CD4-positive, CD25-positive, alpha-beta regulatory T cell (primary cell): ENCODE measurements around the gene SLC13A4. TPM values are rescaled to one million over a fixed set of nuclear protein-coding genes. Genes with fewer than 3 reads are reported as not detected.

Experiments used
- ATAC-seq, 2 donors: fragments of 150-1000 bp; cut with Tn5 transposase; one replicate each; pipeline ENCODE4 v1.10.0; 2021; ENCODE audit warnings: low read depth in 2 of 2, moderate number of reproducible peaks in 2 of 2, moderate library complexity in 1 of 2
- DNase-seq, 3 donors: peaks; one replicate each; pipeline versions ENCODE4 v3.0.0 to v3.0.0-alpha.2; 2012 to 2022; ENCODE audit warnings: mixed read lengths in 1 of 3
- H3K27ac ChIP-seq: one replicate; pipeline ENCODE4 v1.7.0; 2013; ENCODE audit warnings: mild to moderate bottlenecking, low read length; ENCODE audit not compliant: insufficient read depth, poor library complexity, severe bottlenecking
- H3K27me3 ChIP-seq: one replicate; pipeline ENCODE4 v1.7.0; 2013; ENCODE audit warnings: low read length; ENCODE audit not compliant: control insufficient read depth, insufficient read depth
- H3K36me3 ChIP-seq: one replicate; pipeline ENCODE4 v1.7.0; 2013; ENCODE audit warnings: mild to moderate bottlenecking, low read length, moderate library complexity; ENCODE audit not compliant: control insufficient read depth, insufficient read depth
- H3K4me1 ChIP-seq: 2 replicates; pipeline ENCODE4 v1.7.0; 2013; ENCODE audit warnings: mild to moderate bottlenecking, low read length; ENCODE audit not compliant: insufficient read depth, control insufficient read depth, poor library complexity, severe bottlenecking
- H3K4me3 ChIP-seq: one replicate; pipeline ENCODE4 v1.7.0; 2013; ENCODE audit warnings: low read depth, mild to moderate bottlenecking, low read length, moderate library complexity
- H3K9me3 ChIP-seq, 2 experiments: 1 replicate in 1 of 2; 2 replicates in 1 of 2; pipeline ENCODE4 v1.7.0; 2013; ENCODE audit warnings: low read length in 2 of 2, mild to moderate bottlenecking in 1 of 2, moderate library complexity in 1 of 2; ENCODE audit not compliant: control insufficient read depth in 2 of 2
- H3K27ac Mint-ChIP-seq, 3 donors: one replicate each; pipeline ENCODE4 v1.8.0; 2020 to 2022; ENCODE audit warnings: mild to moderate bottlenecking in 3 of 3, mixed read lengths in 3 of 3, moderate library complexity in 2 of 3
- H3K27me3 Mint-ChIP-seq: one replicate; pipeline ENCODE4 v1.8.0; 2022; ENCODE audit warnings: mild to moderate bottlenecking, mixed read lengths
- H3K36me3 Mint-ChIP-seq: one replicate; pipeline ENCODE4 v1.8.0; 2020; ENCODE audit warnings: mixed read lengths
- H3K4me1 Mint-ChIP-seq, 4 donors: one replicate each; pipeline ENCODE4 v1.8.0; 2020 to 2022; ENCODE audit warnings: mixed read lengths in 4 of 4, mild to moderate bottlenecking in 1 of 4
- H3K4me3 Mint-ChIP-seq, 4 donors: one replicate each; pipeline ENCODE4 v1.8.0; 2020 to 2022; ENCODE audit warnings: mild to moderate bottlenecking in 4 of 4, mixed read lengths in 4 of 4, moderate library complexity in 3 of 4
- H3K9me3 Mint-ChIP-seq, 7 donors: one replicate each; pipeline ENCODE4 v1.8.0; 2020 to 2022; ENCODE audit warnings: mixed read lengths in 7 of 7, mild to moderate bottlenecking in 3 of 7, moderate library complexity in 2 of 7
- polyA plus RNA-seq, 4 donors: library from polyadenylated mRNA; unstranded; fragments of 300-500 nt; fragmentation: Illumina TruSeq; gene quantifications; one replicate each; pipeline ENCODE4 v1.2.3, GENCODE V29; 2021
- total RNA-seq: library from RNA; stranded (reverse); gene quantifications from one replicate; pipeline ENCODE4 v1.2.3, GENCODE V29; 2022

The SLC13A4 gene
- total and polyA plus RNA-seq, 5 donors from 2014 or later, result 0.02 to 0.24 (median 0.03) TPM; not detected in 2

- no peaks in the 10 kb centered on the region for H3K4me1 ChIP-seq
- H3K4me3 ChIP-seq, result no peak overlapping the region
- Mint-ChIP-seq H3K9me3 (peaks cover 0 to 2% (median 0%) of the 10 kb centered on the region in 7 donors), H3K4me3 (no peak overlapping the region), H3K36me3 (no peaks in the 10 kb centered on the region), H3K4me1 (peaks cover 0 to 4% (median 0%) of the 10 kb centered on the region in 4 donors), H3K27ac (no peak overlapping the region), H3K27me3 (peaks cover 17% of the 10 kb centered on the region)
- H3K27ac ChIP-seq, result no peak overlapping the region
- no peaks in the 10 kb centered on the region for H3K9me3 ChIP-seq
- no peaks in the 10 kb centered on the region for H3K36me3 ChIP-seq
- ATAC-seq (no peak), DNase-seq (no peak)
- H3K27me3 ChIP-seq, result peaks cover 10% of the 10 kb centered on the region
These were observed 30.5 kb upstream of the SLC13A4 start for GRCh38 chr7:135758531-135758932.

- Mint-ChIP-seq H3K9me3 (peaks cover 0 to 2% (median 0%) of the 10 kb centered on the region in 7 donors), H3K4me1 (peaks cover 0 to 4% (median 0%) of the 10 kb centered on the region in 4 donors), H3K27ac (no peak overlapping the region), H3K27me3 (peaks cover 19% of the 10 kb centered on the region), H3K36me3 (no peaks in the 10 kb centered on the region), H3K4me3 (no peak overlapping the region)
- Histone ChIP-seq H3K27me3 (peaks cover 10% of the 10 kb centered on the region), H3K36me3 (no peaks in the 10 kb centered on the region), H3K4me3 (no peak overlapping the region), H3K27ac (no peak overlapping the region), H3K9me3 (no peaks in the 10 kb centered on the region), H3K4me1 (no peaks in the 10 kb centered on the region)
- DNase-seq, result no peak
- ATAC-seq, result no peak
These were observed 29.9 kb upstream of the SLC13A4 start for GRCh38 chr7:135757719-135758411.

- H3K4me3 Mint-ChIP-seq, result no peak overlapping the region
- ATAC-seq (no peak), DNase-seq (no peak)
- no peaks in the 10 kb centered on the region for H3K36me3 ChIP-seq
- H3K27ac Mint-ChIP-seq, result no peak overlapping the region
- H3K27ac ChIP-seq, result no peak overlapping the region
- H3K9me3 ChIP-seq, result no peaks in the 10 kb centered on the region
- peaks cover 10% of the 10 kb centered on the region for H3K27me3 ChIP-seq
- peaks cover 14% of the 10 kb centered on the region for H3K27me3 Mint-ChIP-seq
- H3K36me3 Mint-ChIP-seq, result no peaks in the 10 kb centered on the region
- H3K4me3 ChIP-seq, result no peak overlapping the region
- H3K4me1 Mint-ChIP-seq, result peaks cover 0 to 2% (median 0%) of the 10 kb centered on the region in 4 donors
- peaks cover 0 to 2% (median 0%) of the 10 kb centered on the region in 7 donors for H3K9me3 Mint-ChIP-seq
- no peaks in the 10 kb centered on the region for H3K4me1 ChIP-seq
These were observed 28.2 kb upstream of the SLC13A4 start for GRCh38 chr7:135756191-135756590.

- Mint-ChIP-seq H3K9me3 (peaks cover 0 to 2% (median 0%) of the 10 kb centered on the region in 7 donors), H3K4me1 (no peaks in the 10 kb centered on the region), H3K27me3 (peaks cover 14% of the 10 kb centered on the region), H3K27ac (no peak overlapping the region), H3K4me3 (no peak overlapping the region), H3K36me3 (no peaks in the 10 kb centered on the region)
- Histone ChIP-seq H3K27me3 (peaks cover 5% of the 10 kb centered on the region), H3K9me3 (no peaks in the 10 kb centered on the region), H3K27ac (no peak overlapping the region), H3K36me3 (no peaks in the 10 kb centered on the region), H3K4me1 (no peaks in the 10 kb centered on the region), H3K4me3 (no peak overlapping the region)
- no peak for ATAC-seq
- no peak for DNase-seq
These were observed 27.4 kb upstream of the SLC13A4 start for GRCh38 chr7:135755351-135755753.

GRCh38 chr7:135753616-135754413 lies 25.8 kb upstream of the SLC13A4 start:
- no peak for ATAC-seq
- Histone ChIP-seq H3K27ac (no peak overlapping the region), H3K9me3 (no peaks in the 10 kb centered on the region), H3K27me3 (no peaks in the 10 kb centered on the region), H3K36me3 (no peaks in the 10 kb centered on the region), H3K4me3 (no peak overlapping the region), H3K4me1 (no peaks in the 10 kb centered on the region)
- peaks cover 14% of the 10 kb centered on the region for H3K27me3 Mint-ChIP-seq
- no peaks in the 10 kb centered on the region for H3K36me3 Mint-ChIP-seq
- H3K4me3 Mint-ChIP-seq, result no peak overlapping the region
- no peak overlapping the region for H3K27ac Mint-ChIP-seq
- H3K4me1 Mint-ChIP-seq, result no peaks in the 10 kb centered on the region
- no peak for DNase-seq
- H3K9me3 Mint-ChIP-seq, result peaks cover 0 to 2% (median 0%) of the 10 kb centered on the region in 7 donors

- Mint-ChIP-seq H3K27ac (peak within 1 kb of the TSS in 1 of 3 donors; percentile 31), H3K27me3 (peaks cover 9% of the 10 kb centered on the region), H3K36me3 (no peaks in the 10 kb centered on the region), H3K4me3 (no peak within 1 kb of the TSS), H3K4me1 (no peaks in the 10 kb centered on the region), H3K9me3 (no peaks in the 10 kb centered on the region)
- Histone ChIP-seq H3K36me3 (no peaks in the 10 kb centered on the region), H3K27me3 (no peaks in the 10 kb centered on the region), H3K27ac (no peak within 1 kb of the TSS), H3K4me3 (no peak within 1 kb of the TSS), H3K9me3 (no peaks in the 10 kb centered on the region), H3K4me1 (no peaks in the 10 kb centered on the region)
- no peak for DNase-seq
- ATAC-seq, result no peak
These were observed 20.8 kb upstream of the SLC13A4 start, which contains the start of gene FAM180A for GRCh38 chr7:135748770-135749169. Gene FAM180A (minus strand): TSS chr7:135748813. CDS start chr7:135748580, 233 bp downstream.

- no peak for DNase-seq
- H3K9me3 Mint-ChIP-seq, result no peaks in the 10 kb centered on the region
- Histone ChIP-seq H3K4me1 (no peaks in the 10 kb centered on the region), H3K27ac (no peak overlapping the region), H3K27me3 (no peaks in the 10 kb centered on the region), H3K4me3 (no peak overlapping the region), H3K9me3 (no peaks in the 10 kb centered on the region), H3K36me3 (no peaks in the 10 kb centered on the region)
- no peak overlapping the region for H3K27ac Mint-ChIP-seq
- H3K4me1 Mint-ChIP-seq, result no peaks in the 10 kb centered on the region
- peaks cover 4% of the 10 kb centered on the region for H3K27me3 Mint-ChIP-seq
- H3K4me3 Mint-ChIP-seq, result no peak overlapping the region
- ATAC-seq, result no peak
- H3K36me3 Mint-ChIP-seq, result no peaks in the 10 kb centered on the region
These were observed 19.4 kb upstream of the SLC13A4 start for GRCh38 chr7:135747366-135747765.
